HL-60/S4 (cell line): ENCODE results near the gene OR6C76.
"Not testable (repeated sequence)": the region's sequence is repeated elsewhere in the genome, so short reads cannot be mapped to it uniquely, and the experiment has no call there.

Experiments used
- in situ Hi-C: fragments of 300-500 bp; cut with MboI; formaldehyde crosslinking; loops from 2 replicates; pipeline ENCODE4 v1.14.3; 2022; ENCODE audit warnings: low sequenced_read_pairs

The OR6C76 gene

GRCh38 chr12:55425954-55426353 is at the start of gene OR6C76:
OR6C76 (plus strand) TSS chr12:55426254; CDS start chr12:55426254, 0 bp downstream.
- in situ Hi-C loops = no loop called here

- in situ Hi-C loops = no loop called here
Measured at GRCh38 chr12:55385891-55386290, 40.2 kb upstream of the OR6C76 start.

- in situ Hi-C loops = no loop called here
Measured at GRCh38 chr12:55392032-55392795, 33.8 kb upstream of the OR6C76 start.

- in situ Hi-C loops = no loop called here
Measured at GRCh38 chr12:55396326-55396725, 29.7 kb upstream of the OR6C76 start.

- in situ Hi-C loops = no loop called here
Measured at GRCh38 chr12:55400229-55400628, 25.8 kb upstream of the OR6C76 start, which contains the start of gene OR6C65. OR6C65 (plus strand) TSS chr12:55400529; CDS start chr12:55400529, 0 bp downstream.

- in situ Hi-C loops = no loop called here
Measured at GRCh38 chr12:55407866-55408265, 18.2 kb upstream of the OR6C76 start.

GRCh38 chr12:55409133-55409532 is 16.9 kb upstream of the OR6C76 start:
- in situ Hi-C loops = not testable (repeated sequence)

GRCh38 chr12:55412138-55412537 is 13.9 kb upstream of the OR6C76 start:
- in situ Hi-C loops = not testable (repeated sequence)

- in situ Hi-C loops = not testable (repeated sequence)
Measured at GRCh38 chr12:55413498-55414388, 12.3 kb upstream of the OR6C76 start.

GRCh38 chr12:55414396-55414823 is 11.6 kb upstream of the OR6C76 start:
- in situ Hi-C loops = not testable (repeated sequence)

- in situ Hi-C loops = not testable (repeated sequence)
Measured at GRCh38 chr12:55414889-55415288, 11.2 kb upstream of the OR6C76 start.

- in situ Hi-C loops = no loop called here
Measured at GRCh38 chr12:55416961-55417360, 9.1 kb upstream of the OR6C76 start.

GRCh38 chr12:55420307-55420962 is 5.6 kb upstream of the OR6C76 start:
- in situ Hi-C loops = no loop called here

GRCh38 chr12:55428331-55429243 is 2.5 kb downstream of the OR6C76 start:
- in situ Hi-C loops = no loop called here

- in situ Hi-C loops = not testable (repeated sequence)
Measured at GRCh38 chr12:55441233-55441632, 15.2 kb downstream of the OR6C76 start.

- in situ Hi-C loops = no loop called here
Measured at GRCh38 chr12:55443776-55444175, 17.7 kb downstream of the OR6C76 start, which contains the start of gene OR6C2. OR6C2 (plus strand) TSS chr12:55444076; CDS start chr12:55452214, 8,138 bp downstream.

GRCh38 chr12:55445357-55445756 is 19.3 kb downstream of the OR6C76 start:
- in situ Hi-C loops = no loop called here

GRCh38 chr12:55446326-55446725 is 20.3 kb downstream of the OR6C76 start:
- in situ Hi-C loops = no loop called here

GRCh38 chr12:55448825-55449224 is 22.8 kb downstream of the OR6C76 start:
- in situ Hi-C loops = no loop called here

- in situ Hi-C loops = not testable (repeated sequence)
Measured at GRCh38 chr12:55464926-55465325, 38.9 kb downstream of the OR6C76 start.
